ENCODE data around the gene ADCY5. TPM values are rescaled to one million over a fixed set of nuclear protein-coding genes. Genes with fewer than 3 reads are reported as not detected.

Gene ADCY5
- total RNA-seq, 1 donor from 2014 or later = 10.6 TPM

GRCh38 chr3:123486460-123486859 lies 37.6 kb upstream of the ADCY5 start:
- Mint-ChIP-seq H3K4me3 (ENCODE audit: unreplicated experiment) (no peak overlapping the region), H3K36me3 (ENCODE audit: unreplicated experiment) (peaks cover 5% of the 10 kb centered on the region), H3K4me1 (ENCODE audit: unreplicated experiment) (no peaks in the 10 kb centered on the region), H3K9me3 (ENCODE audit: unreplicated experiment) (no peaks in the 10 kb centered on the region), H3K27me3 (ENCODE audit: unreplicated experiment) (peaks cover 2% of the 10 kb centered on the region), H3K27ac (ENCODE audit: unreplicated experiment) (no peak overlapping the region)
- TF ChIP-seq, protein P1, sequence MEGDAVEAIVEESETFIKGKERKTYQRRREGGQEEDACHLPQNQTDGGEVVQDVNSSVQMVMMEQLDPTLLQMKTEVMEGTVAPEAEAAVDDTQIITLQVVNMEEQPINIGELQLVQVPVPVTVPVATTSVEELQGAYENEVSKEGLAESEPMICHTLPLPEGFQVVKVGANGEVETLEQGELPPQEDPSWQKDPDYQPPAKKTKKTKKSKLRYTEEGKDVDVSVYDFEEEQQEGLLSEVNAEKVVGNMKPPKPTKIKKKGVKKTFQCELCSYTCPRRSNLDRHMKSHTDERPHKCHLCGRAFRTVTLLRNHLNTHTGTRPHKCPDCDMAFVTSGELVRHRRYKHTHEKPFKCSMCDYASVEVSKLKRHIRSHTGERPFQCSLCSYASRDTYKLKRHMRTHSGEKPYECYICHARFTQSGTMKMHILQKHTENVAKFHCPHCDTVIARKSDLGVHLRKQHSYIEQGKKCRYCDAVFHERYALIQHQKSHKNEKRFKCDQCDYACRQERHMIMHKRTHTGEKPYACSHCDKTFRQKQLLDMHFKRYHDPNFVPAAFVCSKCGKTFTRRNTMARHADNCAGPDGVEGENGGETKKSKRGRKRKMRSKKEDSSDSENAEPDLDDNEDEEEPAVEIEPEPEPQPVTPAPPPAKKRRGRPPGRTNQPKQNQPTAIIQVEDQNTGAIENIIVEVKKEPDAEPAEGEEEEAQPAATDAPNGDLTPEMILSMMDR (IDR thresholded peaks at IDR 0.05) = no peak
- DNase-seq (ENCODE audit: extremely low spot score, unreplicated experiment) = no peak

DNA sequence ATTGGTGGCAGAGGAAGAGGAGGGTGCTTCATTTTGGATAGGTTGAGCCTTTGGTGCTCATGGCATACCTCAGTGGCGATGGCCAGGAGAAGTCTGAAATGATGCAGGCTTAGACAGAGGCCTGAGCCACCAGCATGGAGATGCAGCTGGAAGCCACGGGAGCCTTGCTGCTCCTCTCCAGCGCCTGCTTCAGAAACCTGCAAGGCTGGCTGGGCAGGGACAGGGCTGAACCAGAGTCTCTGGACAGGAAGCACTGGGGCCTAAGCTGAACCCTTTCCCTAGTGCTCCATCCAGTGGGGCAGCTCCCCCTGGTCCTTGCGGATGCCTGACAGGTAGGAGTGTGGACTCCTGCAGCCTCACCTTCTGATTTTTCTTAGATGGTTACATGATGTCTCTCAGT lies 36.7 kb upstream of the ADCY5 start:
- Mint-ChIP-seq H3K27ac (ENCODE audit: unreplicated experiment) (no peak overlapping the region), H3K4me1 (ENCODE audit: unreplicated experiment) (no peaks in the 10 kb centered on the region), H3K4me3 (ENCODE audit: unreplicated experiment) (no peak overlapping the region), H3K36me3 (ENCODE audit: unreplicated experiment) (peaks cover 2% of the 10 kb centered on the region), H3K9me3 (ENCODE audit: unreplicated experiment) (no peaks in the 10 kb centered on the region), H3K27me3 (ENCODE audit: unreplicated experiment) (peaks cover 8% of the 10 kb centered on the region)
- no peak for DNase-seq (ENCODE audit: extremely low spot score, unreplicated experiment)
- TF ChIP-seq, protein P1 (IDR thresholded peaks at IDR 0.05) = no peak

DNA sequence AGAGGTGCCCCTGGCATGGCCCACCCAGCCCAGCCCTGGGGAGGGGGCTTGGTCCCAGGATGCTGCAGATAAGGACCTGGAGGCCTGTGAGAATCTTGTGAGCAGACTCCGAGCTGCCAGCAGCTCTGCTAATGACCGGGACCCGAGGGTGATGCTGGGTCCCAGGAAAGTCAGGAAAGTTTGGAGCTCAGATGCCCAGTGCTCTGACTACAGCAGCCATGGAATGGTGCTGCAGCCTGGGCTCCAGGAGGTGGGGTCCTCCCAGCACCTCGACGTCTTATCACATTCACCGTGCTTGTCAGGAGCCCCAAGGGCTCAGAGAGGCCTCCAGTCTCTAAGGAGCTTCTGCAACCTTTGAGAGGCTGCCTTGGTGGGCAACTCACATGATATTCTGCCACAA lies 34.3 kb upstream of the ADCY5 start:
- DNase-seq (ENCODE audit: extremely low spot score, unreplicated experiment) = no peak
- H3K4me3 Mint-ChIP-seq (ENCODE audit: unreplicated experiment) = no peak overlapping the region
- peaks cover 18% of the 10 kb centered on the region for H3K27me3 Mint-ChIP-seq (ENCODE audit: unreplicated experiment)
- no peak overlapping the region for H3K27ac Mint-ChIP-seq (ENCODE audit: unreplicated experiment)
- H3K4me1 Mint-ChIP-seq (ENCODE audit: unreplicated experiment) = no peaks in the 10 kb centered on the region
- peaks cover 2% of the 10 kb centered on the region for H3K36me3 Mint-ChIP-seq (ENCODE audit: unreplicated experiment)
- TF ChIP-seq, protein P1 (IDR thresholded peaks at IDR 0.05) = no peak
- H3K9me3 Mint-ChIP-seq (ENCODE audit: unreplicated experiment) = no peaks in the 10 kb centered on the region

GRCh38 chr3:123481722-123482457 lies 33.0 kb upstream of the ADCY5 start:
- H3K4me1 Mint-ChIP-seq (ENCODE audit: unreplicated experiment) = no peaks in the 10 kb centered on the region
- no peak overlapping the region for H3K27ac Mint-ChIP-seq (ENCODE audit: unreplicated experiment)

GRCh38 chr3:123481071-123481470 lies 32.2 kb upstream of the ADCY5 start:
- peaks cover 31% of the 10 kb centered on the region for H3K27me3 Mint-ChIP-seq (ENCODE audit: unreplicated experiment)
- no peaks in the 10 kb centered on the region for H3K9me3 Mint-ChIP-seq (ENCODE audit: unreplicated experiment)
- no peak overlapping the region for H3K27ac Mint-ChIP-seq (ENCODE audit: unreplicated experiment)
- H3K4me3 Mint-ChIP-seq (ENCODE audit: unreplicated experiment) = no peak overlapping the region
- no peak for DNase-seq (ENCODE audit: extremely low spot score, unreplicated experiment)
- H3K4me1 Mint-ChIP-seq (ENCODE audit: unreplicated experiment) = no peaks in the 10 kb centered on the region
- H3K36me3 Mint-ChIP-seq (ENCODE audit: unreplicated experiment) = no peaks in the 10 kb centered on the region
- TF ChIP-seq, protein P1 (IDR thresholded peaks at IDR 0.05) = no peak

More at GRCh38 chr3:123481722-123482457, 33.0 kb upstream of the ADCY5 start:
- DNase-seq (ENCODE audit: extremely low spot score, unreplicated experiment) = no peak
- TF ChIP-seq, protein P1 (IDR thresholded peaks at IDR 0.05) = no peak
- Mint-ChIP-seq H3K9me3 (ENCODE audit: unreplicated experiment) (no peaks in the 10 kb centered on the region), H3K36me3 (ENCODE audit: unreplicated experiment) (no peaks in the 10 kb centered on the region), H3K27me3 (ENCODE audit: unreplicated experiment) (peaks cover 28% of the 10 kb centered on the region), H3K4me3 (ENCODE audit: unreplicated experiment) (no peak overlapping the region)

Data from osteocyte (in vitro differentiated cells).